Measurements from ENCODE around the gene MINK1. TPM values are rescaled to one million over a fixed set of nuclear protein-coding genes. Genes with fewer than 3 reads are reported as not detected.
A peak's percentile ranks its signal among the peaks of the same experiment; 100 is the strongest.

Gene MINK1
- total RNA-seq (2021; fragmentation: NEBNext Ultra II Directional; extraction: Animal tissue kit (Norgen Biotek cat#: 25700)): 74.4 and 77.7 TPM in 2 replicates
- 26.9 and 44.8 TPM in 2 replicates for polyA plus RNA-seq (2011; rRNA removed)
- polyA plus RNA-seq (2011; cell fraction: cytosol; rRNA removed): 38.8 TPM
- 239 TPM for polyA plus RNA-seq (2011; cell fraction: nucleus; rRNA removed)
- polyA plus RNA-seq (2012, experiment 1 of 2): 69.2 to 78.6 TPM (median 71.3 TPM) in 4 replicates
- polyA plus RNA-seq (2012, experiment 2 of 2): 36.3 TPM
- polyA plus RNA-seq (2013, experiment 1 of 2): 30.5 TPM
- 28.3 TPM for polyA plus RNA-seq (2013, experiment 2 of 2)
- polyA minus RNA-seq (2011; rRNA and poly(A)+ RNA removed): 70.0 and 80.8 TPM in 2 replicates
- polyA minus RNA-seq (2011; cell fraction: cytosol; rRNA and poly(A)+ RNA removed): 33.0 TPM
- 42.4 TPM for polyA minus RNA-seq (2011; cell fraction: nucleus; rRNA and poly(A)+ RNA removed)
- long read RNA-seq, experiment 1, partial matches to known transcripts: 47 of 67 reads
- long read RNA-seq, experiment 1, other reads (novel, unspliced or antisense): 20 of 67 reads
- long read RNA-seq, experiment 2, partial matches to known transcripts: 3 of 4 reads
- long read RNA-seq, experiment 2, other reads (novel, unspliced or antisense): 1 of 4 reads

DNA sequence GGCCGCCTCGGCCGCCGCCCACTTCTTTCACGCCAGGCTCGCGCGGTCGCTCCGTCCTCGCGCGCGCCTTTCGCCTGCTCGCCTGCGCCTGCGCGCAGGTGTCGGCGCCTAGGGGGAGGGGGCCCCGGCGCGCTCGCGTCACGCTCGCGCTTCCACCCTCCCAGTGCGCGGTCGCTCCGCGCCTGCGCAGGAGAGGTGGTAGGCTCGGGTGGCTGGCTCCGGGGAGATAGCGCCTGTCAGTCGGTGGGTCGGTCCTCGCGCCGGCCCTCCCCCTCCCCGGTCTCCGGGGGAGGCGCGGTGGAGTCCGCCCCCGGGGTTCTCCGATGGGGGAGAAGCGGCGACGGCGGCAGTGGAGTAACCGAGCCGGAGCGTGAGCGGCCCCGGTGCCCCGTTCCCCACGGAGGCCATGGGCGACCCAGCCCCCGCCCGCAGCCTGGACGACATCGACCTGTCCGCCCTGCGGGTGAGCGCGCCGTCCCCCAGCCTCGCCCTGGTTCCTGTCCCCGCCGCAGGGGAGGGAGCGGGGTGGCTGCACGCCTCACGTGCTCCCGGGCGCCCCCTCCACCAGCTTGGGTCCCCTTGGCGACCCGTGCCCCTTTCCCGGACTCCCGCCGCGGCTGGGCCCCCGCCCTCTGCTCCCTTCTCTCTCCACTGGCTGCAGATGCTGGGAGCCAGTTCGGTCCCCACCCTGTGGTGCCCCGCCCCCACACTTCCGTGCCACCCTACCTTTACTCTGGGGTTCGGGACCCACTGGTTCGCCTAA, at the start of gene MINK1:
TSS of gene MINK1 (plus strand) at position 163 of the 763 bp plus-strand sequence. CDS start at position 407, 244 bp downstream.
- peaks cover 6% of the 10 kb centered on the region for H3K23me2 ChIP-seq (ENCODE audit: low read depth, low read length)
- peaks cover 0 to 45% of the 10 kb centered on the region in 2 experiments; a peak in 3 of 4 replicates for H3K79me2 ChIP-seq (ENCODE audit: control insufficient read depth in 1 of 2, insufficient read depth in 2 of 2, low read length in 2 of 2)
- peaks cover 0 to 7% (median 6%) of the 10 kb centered on the region in 4 experiments; a peak in 5 of 7 replicates for H3K4me1 ChIP-seq (replicated peaks in 1 of 4; ENCODE audit: control insufficient read depth in 3 of 4, insufficient read depth in 4 of 4, low read length in 3 of 4)
- FAIRE-seq: no peak
- peaks cover 0 to 4% of the 10 kb centered on the region in 2 experiments for H4K20me1 ChIP-seq (replicated peaks in 1 of 2; ENCODE audit: control insufficient read depth in 1 of 2, insufficient read depth in 2 of 2, low read length in 2 of 2)
- no peak within 1 kb of the TSS for H3K23ac ChIP-seq (ENCODE audit: insufficient read length)
- CTCF ChIA-PET (ENCODE audit: partially characterized antibody): interaction anchor here (0.9 to 1.9 kb wide), 7 partner anchors 8 to 49 kb away, joined by 3 to 5 read pairs (median 3); no protein-coding TSS in a partner anchor
- peak within 1 kb of the TSS; percentile 71 for H3K18ac ChIP-seq (ENCODE audit: extremely low read depth, low read length)
- H3K56ac ChIP-seq (replicated peaks; ENCODE audit: insufficient read length, low read depth, low read length): peak within 1 kb of the TSS; percentile 82
- no peaks in the 10 kb centered on the region for H3K9me3 ChIP-seq (ENCODE audit: insufficient read depth in 2 of 2, low read depth in 1 of 2, low read length in 1 of 2)
- peak within 1 kb of the TSS; percentile 61 for H2BK5ac ChIP-seq (ENCODE audit: low read depth, low read length)
- POLR2A ChIA-PET (ENCODE audit: partially characterized antibody): interaction anchor here (0.8 to 1.4 kb wide), 7 partner anchors 11 to 124 kb away, joined by 3 to 4 read pairs (median 3); partner anchors contain the start of genes PFN1 and PLD2
- H3K4me3 ChIP-seq (ENCODE audit: extremely low read depth in 1 of 4, insufficient read depth in 2 of 4, low read depth in 3 of 4, low read length in 4 of 4): peak within 1 kb of the TSS; percentile 64 to 85 (median 72)
- H2BK120ac ChIP-seq (replicated peaks; ENCODE audit: low read depth, low read length): no peak within 1 kb of the TSS
- H2AK5ac ChIP-seq (ENCODE audit: low read depth, low read length): no peak within 1 kb of the TSS
- H3K27me3 ChIP-seq (replicated peaks in 1 of 4; ENCODE audit: control insufficient read depth in 3 of 4, extremely low read depth in 1 of 4, insufficient read depth in 3 of 4, low read length in 3 of 4): no peaks in the 10 kb centered on the region
- H3K79me1 ChIP-seq (ENCODE audit: low read depth, low read length): peaks cover 4% of the 10 kb centered on the region
- H3K36me3 ChIP-seq (ENCODE audit: control insufficient read depth in 2 of 4, insufficient read depth in 4 of 4, low read length in 3 of 4): peaks cover 0 to 7% (median under 1%) of the 10 kb centered on the region in 4 experiments; a peak in 1 of 8 replicates
- WGBS, 2 experiments (ENCODE audit: extremely low coverage in 1 of 2, insufficient coverage in 1 of 2, insufficient read length in 1 of 2, insufficient replicate concordance in 2 of 2, low coverage in 1 of 2, low lambda C conversion rate in 2 of 2, missing lambda C conversion rate in 1 of 2): 1% methylated on average over 34 of the region's 91 CpGs; no CpG with 5 or more reads in 1 of the 2 experiments
- H4K5ac ChIP-seq (ENCODE audit: insufficient read length, low read depth, low read length): peak within 1 kb of the TSS; percentile 83
- no peak within 1 kb of the TSS for H2BK15ac ChIP-seq (ENCODE audit: low read length)
- H3K14ac ChIP-seq (ENCODE audit: insufficient read length): no peak within 1 kb of the TSS
- H3K4ac ChIP-seq (replicated peaks; ENCODE audit: insufficient read length, low read depth, low read length): peak within 1 kb of the TSS; percentile 69
- H2BK20ac ChIP-seq (ENCODE audit: low read length): no peak within 1 kb of the TSS
- peak within 1 kb of the TSS; percentile 91 for H4K8ac ChIP-seq (ENCODE audit: extremely low read depth, insufficient read depth, low read length)
- H3K4me2 ChIP-seq (ENCODE audit: insufficient read depth in 1 of 2, low read depth in 2 of 2, low read length in 2 of 2): peak within 1 kb of the TSS; percentile 89 to 99
- no peak within 1 kb of the TSS for H3K27ac ChIP-seq (ENCODE audit: low read depth, low read length)
- peak within 1 kb of the TSS in 3 of 4 experiments; percentile 45 to 64 (median 56); a peak in 6 of 7 replicates for H3K9ac ChIP-seq (replicated peaks in 1 of 4; ENCODE audit: extremely low read depth in 1 of 4, low read depth in 3 of 4, low read length in 3 of 4)
- H2BK12ac ChIP-seq (ENCODE audit: low read depth, low read length): peak within 1 kb of the TSS; percentile 78; the same call in 1 of the 2 replicates
- H2AFZ ChIP-seq (ENCODE audit: low read length): no peak within 1 kb of the TSS; the same call in 1 of the 2 replicates
- peak within 1 kb of the TSS; percentile 75 for H4K91ac ChIP-seq (replicated peaks; ENCODE audit: insufficient read length, low read length)
- DNase-seq (ENCODE audit: low read depth in 1 of 2, low spot score in 2 of 2): peak; percentile 64 to 84
- no peak for TF ChIP-seq RFX5 (IDR thresholded peaks at IDR 0.05; ENCODE audit: borderline replicate concordance, low read depth, low read length)
- TF ChIP-seq POU5F1 (IDR thresholded peaks at IDR 0.05; ENCODE audit: low read depth, low read length): no peak
- no peak for TF ChIP-seq SP2 (IDR thresholded peaks at IDR 0.05; ENCODE audit: low read length)
- TF ChIP-seq CEBPB (IDR thresholded peaks at IDR 0.05; ENCODE audit: low read depth, low read length): no peak
- peak; percentile 60; the same call in 1 of the 2 replicates for TF ChIP-seq CREB1 (IDR thresholded peaks at IDR 0.05)
- TF ChIP-seq ZNF274 (IDR thresholded peaks at IDR 0.05; ENCODE audit: borderline replicate concordance, extremely low read depth, low read length): no peak
- TF ChIP-seq, protein P1, sequence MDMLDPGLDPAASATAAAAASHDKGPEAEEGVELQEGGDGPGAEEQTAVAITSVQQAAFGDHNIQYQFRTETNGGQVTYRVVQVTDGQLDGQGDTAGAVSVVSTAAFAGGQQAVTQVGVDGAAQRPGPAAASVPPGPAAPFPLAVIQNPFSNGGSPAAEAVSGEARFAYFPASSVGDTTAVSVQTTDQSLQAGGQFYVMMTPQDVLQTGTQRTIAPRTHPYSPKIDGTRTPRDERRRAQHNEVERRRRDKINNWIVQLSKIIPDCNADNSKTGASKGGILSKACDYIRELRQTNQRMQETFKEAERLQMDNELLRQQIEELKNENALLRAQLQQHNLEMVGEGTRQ (IDR thresholded peaks at IDR 0.05; ENCODE audit: low read length): no peak
- TF ChIP-seq SUZ12 (IDR thresholded peaks at IDR 0.05; ENCODE audit: low read length): peak; percentile 53; the same call in 1 of the 2 replicates
